WERI-Rb-1 (cell line): ENCODE measurements around the gene PSMB10.

Experiments
- DNase-seq: peaks from one replicate; pipeline ENCODE4 v3.0.0-alpha.2; 2020
- H3K27ac ChIP-seq: fragments of 250-450 bp; sonication (Bioruptor Pico); 2 replicates; pipeline ENCODE4 v1.5.1; 2020; ENCODE audit warnings: mild to moderate bottlenecking, moderate library complexity
- H3K27me3 ChIP-seq: fragments of 250-450 bp; sonication (Bioruptor Pico); 2 replicates; pipeline ENCODE4 v1.5.1; 2021; ENCODE audit warnings: mild to moderate bottlenecking, low read depth, moderate library complexity; ENCODE audit not compliant: insufficient read depth, severe bottlenecking
- H3K36me3 ChIP-seq: fragments of 250-450 bp; sonication (Bioruptor Pico); 2 replicates; pipeline ENCODE4 v1.5.1; 2020; ENCODE audit warnings: mild to moderate bottlenecking, moderate library complexity
- H3K4me3 ChIP-seq: 2 replicates; pipeline ENCODE4 v1.5.1; 2011; ENCODE audit warnings: low read depth, mild to moderate bottlenecking, control low read depth, low read length
- H3K9me3 ChIP-seq: fragments of 250-450 bp; sonication (Bioruptor Pico); 2 replicates; pipeline ENCODE4 v1.5.1; 2021; ENCODE audit warnings: mild to moderate bottlenecking, moderate library complexity; ENCODE audit not compliant: severe bottlenecking
- CTCF ChIP-seq: IDR thresholded peaks from 2 replicates; pipeline ENCODE4 v1.5.1; 2011; ENCODE audit warnings: low read depth, mild to moderate bottlenecking, control low read depth, inconsistent platforms, low read length

PSMB10 gene

GRCh38 chr16:67968400-67969253, 32.0 kb upstream of the PSMB10 start, which contains the start of gene SLC12A4:
Gene SLC12A4, minus strand, starts transcription at chr16:67968637. Its CDS starts 84 bp downstream, at chr16:67968553.
- peak within 1 kb of the TSS; percentile 41 for H3K4me3 ChIP-seq
- DNase-seq: peak; percentile 62
- H3K36me3 ChIP-seq: no peaks in the 10 kb centered on the region; the same call in none of the 2 replicates
- H3K27me3 ChIP-seq: no peaks in the 10 kb centered on the region
- H3K27ac ChIP-seq: peak within 1 kb of the TSS; percentile 31; the same call in 1 of the 2 replicates
- no peaks in the 10 kb centered on the region for H3K9me3 ChIP-seq
- no peak for TF ChIP-seq CTCF

GRCh38 chr16:67967958-67968399, 31.3 kb upstream of the PSMB10 start:
- no peak for DNase-seq
- Histone ChIP-seq H3K27me3 (no peaks in the 10 kb centered on the region), H3K27ac (peak overlapping the region; percentile 31; the same call in 1 of the 2 replicates), H3K36me3 (no peaks in the 10 kb centered on the region; the same call in none of the 2 replicates), H3K4me3 (peak overlapping the region; percentile 41), H3K9me3 (no peaks in the 10 kb centered on the region)
- no peak for TF ChIP-seq CTCF

GRCh38 chr16:67967183-67967957, 30.7 kb upstream of the PSMB10 start:
- Histone ChIP-seq H3K36me3 (no peaks in the 10 kb centered on the region; the same call in none of the 2 replicates), H3K27ac (peak overlapping the region; percentile 31), H3K9me3 (no peaks in the 10 kb centered on the region), H3K27me3 (no peaks in the 10 kb centered on the region), H3K4me3 (peak overlapping the region; percentile 41)
- no peak for TF ChIP-seq CTCF
- DNase-seq: no peak

GRCh38 chr16:67966549-67967182, 30.0 kb upstream of the PSMB10 start:
- no peak for TF ChIP-seq CTCF
- H3K4me3 ChIP-seq: no peak overlapping the region
- H3K27ac ChIP-seq: peak overlapping the region; percentile 62
- no peaks in the 10 kb centered on the region for H3K9me3 ChIP-seq
- H3K27me3 ChIP-seq: no peaks in the 10 kb centered on the region
- no peaks in the 10 kb centered on the region; the same call in none of the 2 replicates for H3K36me3 ChIP-seq
- peak; percentile 49 for DNase-seq

- no peak for TF ChIP-seq CTCF
These were observed 29.3 kb upstream of the PSMB10 start for GRCh38 chr16:67965668-67966548.

More at GRCh38 chr16:67965668-67966548, 29.3 kb upstream of the PSMB10 start:
- H3K4me3 ChIP-seq: no peak overlapping the region
- H3K9me3 ChIP-seq: no peaks in the 10 kb centered on the region
- DNase-seq: peak; percentile 64
- H3K27me3 ChIP-seq: no peaks in the 10 kb centered on the region
- peak overlapping the region; percentile 62 for H3K27ac ChIP-seq
- peaks cover 4% of the 10 kb centered on the region for H3K36me3 ChIP-seq
